NCI-H2029 (cell line): ENCODE measurements around the gene RFC4.

Source experiments
- DNase-seq: peaks from one replicate; lab custom pipeline; 2025; lab: John Stamatoyannopoulos, UW

The RFC4 gene

DNA sequence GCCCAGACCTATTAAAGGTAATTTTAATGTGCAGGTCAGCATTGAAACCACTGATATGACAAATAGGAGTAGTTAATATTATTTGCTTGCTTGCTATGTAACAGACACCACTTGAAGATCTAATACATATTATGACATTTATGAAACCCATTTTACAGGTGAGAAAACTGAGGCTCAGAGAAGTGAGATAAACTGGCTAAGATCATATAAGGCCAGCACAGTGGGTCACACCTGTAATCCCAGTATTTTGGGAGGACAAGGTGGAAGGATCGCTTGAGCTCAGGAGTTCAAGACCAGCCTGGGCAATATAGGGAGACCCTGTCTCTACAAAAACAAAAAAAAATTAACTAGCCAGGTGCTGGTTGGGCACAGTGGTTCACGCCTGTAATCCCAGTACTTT, 56.0 kb downstream of the RFC4 start:
- no peak for DNase-seq

DNA sequence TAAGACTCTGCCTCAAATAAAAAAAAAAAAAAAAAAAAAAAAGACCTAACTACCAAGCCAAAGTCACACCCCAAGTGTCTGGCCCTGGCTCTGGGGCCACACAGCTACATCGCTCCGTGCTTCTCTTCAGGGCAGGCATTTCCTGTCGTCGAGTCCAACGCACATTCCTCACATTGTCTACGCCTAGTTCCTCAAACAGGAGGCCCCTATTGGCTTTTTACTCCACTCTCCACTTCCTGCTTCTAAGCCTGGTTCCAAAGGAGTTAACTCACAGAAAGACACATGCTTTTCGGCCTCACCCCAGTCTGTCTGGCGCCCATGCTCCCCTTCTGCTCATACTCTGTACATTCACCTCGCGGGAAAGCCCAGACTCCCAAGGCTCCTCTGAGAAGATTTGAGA, 60.3 kb downstream of the RFC4 start:
- DNase-seq, result no peak

DNA sequence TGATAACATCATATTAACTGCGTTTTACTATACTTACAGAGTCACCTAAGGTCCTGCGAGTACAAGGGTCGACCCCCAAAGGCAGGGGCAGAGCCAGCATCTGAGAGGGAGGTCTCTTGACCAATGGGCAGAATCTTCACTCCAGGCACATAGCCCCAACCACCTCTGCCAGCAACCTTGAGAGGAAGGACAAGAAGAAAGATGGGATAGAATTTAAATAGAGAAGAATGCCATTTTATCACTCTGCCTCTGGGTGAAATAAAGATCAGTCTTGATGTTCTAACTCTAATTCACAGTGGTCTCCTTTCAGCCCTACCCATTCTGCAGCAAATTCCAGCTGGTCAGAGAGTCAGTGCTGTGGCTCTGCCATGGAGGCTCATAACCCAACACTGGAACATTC, 62.6 kb downstream of the RFC4 start:
- no peak for DNase-seq

DNA sequence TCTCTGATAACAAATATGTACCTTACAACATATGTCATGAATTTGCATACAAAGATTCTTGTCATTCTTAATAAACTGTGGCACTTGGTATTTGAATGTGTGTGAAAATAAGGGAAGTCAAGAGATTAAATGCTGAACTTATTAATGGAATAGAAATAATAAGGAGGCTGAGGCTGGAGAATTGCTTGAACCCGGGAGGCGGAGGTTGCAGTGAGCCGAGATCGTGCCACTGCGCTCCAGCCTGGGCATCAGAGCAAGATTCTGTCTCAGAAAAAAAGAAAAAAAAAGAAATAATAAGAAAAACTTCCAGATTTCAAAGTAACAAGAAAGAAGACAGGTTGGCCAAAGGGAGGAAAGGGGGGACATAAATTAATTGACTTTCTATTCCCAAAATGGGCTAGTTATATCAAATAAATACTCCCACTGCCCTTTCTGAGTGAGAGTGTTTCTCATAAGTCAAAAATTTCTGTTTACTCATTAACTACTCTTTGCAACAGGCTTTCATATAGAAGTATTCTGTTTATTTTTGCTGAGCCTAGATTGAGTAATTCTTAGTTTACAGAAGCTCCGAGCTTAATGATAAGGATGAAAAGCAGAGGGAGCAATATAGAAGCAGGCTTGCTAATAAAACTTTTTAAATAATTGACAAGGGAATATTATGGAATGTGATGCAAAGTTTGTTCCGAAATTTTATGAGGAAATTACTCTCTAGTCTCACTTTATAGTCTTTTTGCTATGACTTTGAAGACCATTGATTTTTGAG, 63.5 kb downstream of the RFC4 start:
- DNase-seq, result no peak
